ENCODE measurements around the gene FBXO42.

GRCh38 chr1:16385659-16386453, 33.6 kb upstream of the FBXO42 start:
- TF ChIP-seq CTCF (IDR thresholded peaks at IDR 0.05) (no peak), POLR2A (IDR thresholded peaks at IDR 0.05) (no peak)
